H1 (cell line): ENCODE data around the gene IQSEC3. TPM values are rescaled to one million over a fixed set of nuclear protein-coding genes. Genes with fewer than 3 reads are reported as not detected.
"Not testable (repeated sequence)": the region's sequence is repeated elsewhere in the genome, so short reads cannot be mapped to it uniquely, and the experiment has no call there.

Experiments
- CTCF ChIA-PET: fragments of 300-600 bp; sonication (Branson Sonifier 250); formaldehyde crosslinking; loops from one replicate; lab custom pipeline; 2021; ENCODE audit not compliant: partially characterized antibody; lab: Charles Lee
- POLR2A ChIA-PET: fragments of 300-600 bp; sonication (Branson Sonifier 250); formaldehyde crosslinking; loops from one replicate; lab custom pipeline; 2021; ENCODE audit warnings: inconsistent platforms; ENCODE audit not compliant: partially characterized antibody; lab: Charles Lee
- DNase-seq, 2 experiments: peaks; one replicate each; pipeline versions ENCODE4 v3.0.0 to v3.0.0-alpha.2; 2010 to 2022; ENCODE audit warnings: low spot score in 2 of 2, low read depth in 1 of 2, mixed read lengths in 1 of 2
- FAIRE-seq: peaks from 2 replicates; lab custom pipeline; 2011; peaks lifted over from hg19 to GRCh38; lab: Jason Lieb, UNC
- H2AFZ ChIP-seq: 2 replicates; pipeline ENCODE4 v1.8.1; 2012; ENCODE audit warnings: low read length, inconsistent platforms
- H2AK5ac ChIP-seq: 2 replicates; pipeline ENCODE4 v1.6.1; 2013; ENCODE audit warnings: low read depth, low read length
- H2BK120ac ChIP-seq: replicated peaks from 2 replicates; pipeline ENCODE3; 2013; ENCODE audit warnings: low read depth, low read length, inconsistent platforms
- H2BK12ac ChIP-seq: 2 replicates; pipeline ENCODE4 v1.6.1; 2013; ENCODE audit warnings: low read depth, low read length
- H2BK15ac ChIP-seq: 2 replicates; pipeline ENCODE4 v1.6.1; 2013; ENCODE audit warnings: low read length
- H2BK20ac ChIP-seq: 2 replicates; pipeline ENCODE4 v1.6.1; 2013; ENCODE audit warnings: low read length
- H2BK5ac ChIP-seq: 2 replicates; pipeline ENCODE4 v1.6.1; 2013; ENCODE audit warnings: low read depth, low read length
- H3K14ac ChIP-seq: 2 replicates; pipeline ENCODE4 v1.6.1; 2013; ENCODE audit warnings: inconsistent platforms; ENCODE audit not compliant: insufficient read length
- H3K18ac ChIP-seq: 2 replicates; pipeline ENCODE4 v1.6.1; 2013; ENCODE audit warnings: low read length; ENCODE audit errors: extremely low read depth
- H3K23ac ChIP-seq: 2 replicates; pipeline ENCODE4 v1.6.1; 2013; ENCODE audit warnings: inconsistent platforms; ENCODE audit not compliant: insufficient read length
- H3K23me2 ChIP-seq: 2 replicates; pipeline ENCODE4 v1.6.1; 2013; ENCODE audit warnings: low read depth, low read length
- H3K27ac ChIP-seq: 2 replicates; pipeline ENCODE4 v1.6.1; 2011; ENCODE audit warnings: low read depth, low read length, inconsistent platforms
- H3K27me3 ChIP-seq, 4 experiments: replicated peaks in 1 of 4; 1 replicate in 1 of 4; 2 replicates in 3 of 4; pipeline versions ENCODE4 v1.6.1 to v1.8.1; 2011 to 2013; ENCODE audit warnings: low read length in 3 of 4, mild to moderate bottlenecking in 3 of 4, inconsistent platforms in 2 of 4, mixed read lengths in 2 of 4, moderate library complexity in 1 of 4; ENCODE audit not compliant: control insufficient read depth in 3 of 4, insufficient read depth in 3 of 4; ENCODE audit errors: extremely low read depth in 1 of 4
- H3K36me3 ChIP-seq, 4 experiments: 2 replicates each; pipeline versions ENCODE4 v1.6.1 to v1.8.1; 2011 to 2013; ENCODE audit warnings: mild to moderate bottlenecking in 4 of 4, low read length in 3 of 4, moderate library complexity in 2 of 4, control low read depth in 1 of 4, inconsistent platforms in 1 of 4; ENCODE audit not compliant: insufficient read depth in 4 of 4, control insufficient read depth in 2 of 4
- H3K4ac ChIP-seq: replicated peaks from 2 replicates; pipeline ENCODE3; 2013; ENCODE audit warnings: low read length, low read depth, mixed read lengths, inconsistent platforms; ENCODE audit not compliant: insufficient read length
- H3K4me1 ChIP-seq, 4 experiments: replicated peaks in 1 of 4; 1 replicate in 1 of 4; 2 replicates in 3 of 4; pipeline versions ENCODE4 v1.6.1 to v1.8.1; 2011 to 2013; ENCODE audit warnings: low read length in 3 of 4, inconsistent platforms in 2 of 4, mixed read lengths in 1 of 4; ENCODE audit not compliant: insufficient read depth in 4 of 4, control insufficient read depth in 3 of 4
- H3K4me2 ChIP-seq, 2 experiments: 2 replicates each; pipeline versions ENCODE4 v1.6.1 to v1.8.1; 2011 to 2013; ENCODE audit warnings: low read depth in 2 of 2, low read length in 2 of 2, control low read depth in 1 of 2, inconsistent platforms in 1 of 2, mild to moderate bottlenecking in 1 of 2; ENCODE audit not compliant: insufficient read depth in 1 of 2
- H3K4me3 ChIP-seq, 4 experiments: fragments of 200-600, 300-600 bp in 1 of 4; sonication (generic), shearing (Covaris generic), sonication (Bioruptor Twin) in 1 of 4; 2 replicates each; pipeline versions ENCODE4 v1.5.1 to v1.8.1; 2011 to 2016; ENCODE audit warnings: low read length in 4 of 4, low read depth in 3 of 4, control low read depth in 2 of 4, inconsistent platforms in 2 of 4, mild to moderate bottlenecking in 2 of 4, mixed read lengths in 1 of 4, moderate library complexity in 1 of 4; ENCODE audit not compliant: insufficient read depth in 2 of 4; ENCODE audit errors: extremely low read depth in 1 of 4
- H3K56ac ChIP-seq: replicated peaks from 2 replicates; pipeline ENCODE3; 2013; ENCODE audit warnings: low read depth, mild to moderate bottlenecking, mixed read lengths, low read length, inconsistent platforms; ENCODE audit not compliant: insufficient read length
- H3K79me1 ChIP-seq: 2 replicates; pipeline ENCODE4 v1.6.1; 2013; ENCODE audit warnings: low read depth, low read length, control low read depth
- H3K79me2 ChIP-seq, 2 experiments: 2 replicates each; pipeline versions ENCODE4 v1.6.1 to v1.8.1; 2012 to 2013; ENCODE audit warnings: low read length in 2 of 2, mild to moderate bottlenecking in 2 of 2, inconsistent platforms in 1 of 2; ENCODE audit not compliant: insufficient read depth in 2 of 2, control insufficient read depth in 1 of 2
- H3K9ac ChIP-seq, 4 experiments: replicated peaks in 1 of 4; 1 replicate in 1 of 4; 2 replicates in 3 of 4; pipeline versions ENCODE4 v1.6.1 to v1.8.1; 2011 to 2013; ENCODE audit warnings: low read depth in 3 of 4, low read length in 3 of 4, control low read depth in 2 of 4, mild to moderate bottlenecking in 2 of 4, moderate library complexity in 2 of 4, inconsistent platforms in 1 of 4; ENCODE audit errors: extremely low read depth in 1 of 4
- H3K9me3 ChIP-seq, 2 experiments: 2 replicates each; pipeline versions ENCODE4 v1.6.1 to v1.8.1; 2012 to 2013; ENCODE audit warnings: mild to moderate bottlenecking in 2 of 2, moderate library complexity in 2 of 2, control low read depth in 1 of 2, inconsistent platforms in 1 of 2, low read depth in 1 of 2, low read length in 1 of 2, mixed read lengths in 1 of 2; ENCODE audit not compliant: insufficient read depth in 2 of 2
- H4K20me1 ChIP-seq, 2 experiments: replicated peaks in 1 of 2; 2 replicates each; pipeline versions ENCODE3 to v1.8.1; 2011 to 2013; ENCODE audit warnings: inconsistent platforms in 2 of 2, low read length in 2 of 2, mild to moderate bottlenecking in 1 of 2; ENCODE audit not compliant: insufficient read depth in 2 of 2, control insufficient read depth in 1 of 2
- H4K5ac ChIP-seq: 2 replicates; pipeline ENCODE4 v1.6.1; 2013; ENCODE audit warnings: low read length, low read depth, mixed read lengths, inconsistent platforms; ENCODE audit not compliant: insufficient read length
- H4K8ac ChIP-seq: 2 replicates; pipeline ENCODE4 v1.8.0; 2013; ENCODE audit warnings: mild to moderate bottlenecking, moderate library complexity, low read length, inconsistent platforms; ENCODE audit not compliant: insufficient read depth; ENCODE audit errors: extremely low read depth
- H4K91ac ChIP-seq: replicated peaks from 2 replicates; pipeline ENCODE3; 2013; ENCODE audit warnings: low read length, mixed read lengths, inconsistent platforms; ENCODE audit not compliant: insufficient read length
- WGBS, 2 experiments: shearing (Covaris generic) in 1 of 2; methylation state at CpG; one replicate each; pipeline versions ENCODE4 v1.1.6 to v1.1.7; 2013 to 2015; ENCODE audit warnings: low lambda C conversion rate in 2 of 2, mixed read lengths in 2 of 2, inconsistent platforms in 1 of 2, low coverage in 1 of 2, missing lambda C conversion rate in 1 of 2; ENCODE audit not compliant: insufficient replicate concordance in 2 of 2, insufficient coverage in 1 of 2, insufficient read length in 1 of 2; ENCODE audit errors: extremely low coverage in 1 of 2, missing lambda C conversion rate in 1 of 2; 5-methylcytosine and 5-hydroxymethylcytosine counted together
- polyA plus RNA-seq, 7 experiments: library from polyadenylated mRNA; depleted of rRNA in 3 of 7; stranded (reverse) in 5 of 7; unstranded in 2 of 7; fragments of >200 nt in 5 of 7; fragments of 200-250 nt in 2 of 7; gene quantifications; 1 replicate in 5 of 7; 2 replicates in 1 of 7; 4 replicates in 1 of 7; pipeline versions ENCODE4 v1.2.1 to v1.2.3, GENCODE V29; 2011 to 2013; ENCODE audit warnings: missing spikeins in 2 of 7, mixed read lengths in 2 of 7
- total RNA-seq: library from RNA; stranded (reverse); fragmentation: NEBNext Ultra II Directional; extraction: Animal tissue kit (Norgen Biotek cat#: 25700); gene quantifications from 2 replicates; pipeline ENCODE4 v1.2.1, GENCODE V29; 2021

The IQSEC3 gene
- total and polyA plus RNA-seq, 2 of the 8 experiments (the other 6 are each of a cell fraction or from before 2014, with no cell fraction given): 1.2 to 3.1 TPM

DNA sequence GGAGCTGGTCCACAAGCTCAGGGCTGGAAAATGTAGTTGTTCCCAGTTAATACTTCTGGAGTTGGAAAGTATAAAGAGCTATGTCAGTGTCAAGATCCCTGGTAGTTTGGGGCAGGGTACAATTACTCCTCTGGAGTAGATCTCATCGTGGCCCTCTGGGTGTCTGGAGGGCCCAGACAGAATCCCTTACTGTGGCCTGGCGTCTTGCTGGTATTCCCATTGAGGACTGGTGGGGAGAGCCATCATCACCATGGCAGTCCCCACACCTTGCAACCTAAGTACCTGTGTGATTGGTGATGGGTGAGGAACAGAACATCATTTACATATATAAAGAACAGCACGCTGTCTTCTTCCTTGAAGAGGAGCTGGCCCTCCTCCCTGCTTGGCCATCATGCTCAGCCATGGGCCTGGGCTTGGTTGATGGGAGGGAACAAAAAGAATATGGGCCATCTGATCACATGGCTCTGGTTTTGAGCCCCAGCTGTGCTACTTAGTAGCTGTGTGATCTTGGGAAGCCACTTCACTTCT is 18.8 kb upstream of the IQSEC3 start:
- H2AK5ac ChIP-seq, H3K27ac ChIP-seq, H3K14ac ChIP-seq, H3K4me1 ChIP-seq, H4K20me1 ChIP-seq, H2BK15ac ChIP-seq, H3K9ac ChIP-seq, H3K4me2 ChIP-seq, H4K91ac ChIP-seq, H3K79me1 ChIP-seq, H3K9me3 ChIP-seq, H4K5ac ChIP-seq, H2BK20ac ChIP-seq, H3K79me2 ChIP-seq, CTCF ChIA-PET, H2BK5ac ChIP-seq, DNase-seq, POLR2A ChIA-PET, H2AFZ ChIP-seq, H3K27me3 ChIP-seq, FAIRE-seq, H3K56ac ChIP-seq, H2BK12ac ChIP-seq, H3K4ac ChIP-seq, H3K23me2 ChIP-seq, H3K18ac ChIP-seq, H4K8ac ChIP-seq, H3K36me3 ChIP-seq, H3K23ac ChIP-seq, H2BK120ac ChIP-seq, H3K4me3 ChIP-seq: not testable (repeated sequence)
- 67% methylated on average over 3 of the region's 3 CpGs; no CpG with 5 or more reads in 1 of the 2 experiments for WGBS, 2 experiments

- CTCF ChIA-PET, FAIRE-seq: not testable (repeated sequence)
Measured at GRCh38 chr12:49149-49548, 17.4 kb upstream of the IQSEC3 start.

More at GRCh38 chr12:49149-49548, 17.4 kb upstream of the IQSEC3 start:
- H3K79me2 ChIP-seq, H3K9ac ChIP-seq, H4K20me1 ChIP-seq, H4K8ac ChIP-seq, H3K27ac ChIP-seq, H4K5ac ChIP-seq, H3K27me3 ChIP-seq, H3K36me3 ChIP-seq, H3K23me2 ChIP-seq, H2AFZ ChIP-seq, H2BK120ac ChIP-seq, H3K79me1 ChIP-seq, H3K9me3 ChIP-seq, H4K91ac ChIP-seq, H2BK5ac ChIP-seq, H3K14ac ChIP-seq, H2BK15ac ChIP-seq, H3K4me3 ChIP-seq, H3K4me1 ChIP-seq, H3K4me2 ChIP-seq, POLR2A ChIA-PET, DNase-seq, H2BK12ac ChIP-seq, H2AK5ac ChIP-seq, H3K23ac ChIP-seq, H3K56ac ChIP-seq, H2BK20ac ChIP-seq, H3K18ac ChIP-seq, H3K4ac ChIP-seq: not testable (repeated sequence)
- 80% methylated on average over 5 of the region's 5 CpGs; no CpG with 5 or more reads in 1 of the 2 experiments for WGBS, 2 experiments
